HUDEP-2 (cell line): ENCODE measurements around the gene CEP112.

ENCODE experiments used
- DNase-seq, 76 experiments: peaks; one replicate each; lab custom pipeline; 2025; ENCODE audit not compliant: unreplicated experiment in 76 of 76; lab: John Stamatoyannopoulos, UW

Gene CEP112

GRCh38 chr17:65942592-65942991 lies 249.3 kb downstream of the CEP112 start:
- no peak for DNase-seq

- no peak for DNase-seq
Observed at GRCh38 chr17:65941356-65941899, 250.5 kb downstream of the CEP112 start.

GRCh38 chr17:65936013-65936412 lies 255.9 kb downstream of the CEP112 start:
- DNase-seq, result no peak

GRCh38 chr17:65933290-65933689 lies 258.6 kb downstream of the CEP112 start:
- no peak for DNase-seq

GRCh38 chr17:65931246-65932149 lies 260.4 kb downstream of the CEP112 start:
- no peak for DNase-seq

GRCh38 chr17:65930140-65930730 lies 261.7 kb downstream of the CEP112 start:
- no peak for DNase-seq

- no peak for DNase-seq
Observed at GRCh38 chr17:65926599-65926998, 265.3 kb downstream of the CEP112 start.

GRCh38 chr17:65925606-65926307 lies 266.2 kb downstream of the CEP112 start:
- no peak for DNase-seq

- no peak for DNase-seq
Observed at GRCh38 chr17:65920996-65921395, 270.9 kb downstream of the CEP112 start.

- DNase-seq, result no peak
Observed at GRCh38 chr17:65918916-65919315, 273.0 kb downstream of the CEP112 start.

- no peak for DNase-seq
Observed at GRCh38 chr17:65918500-65918899, 273.4 kb downstream of the CEP112 start.

- DNase-seq, result no peak
Observed at GRCh38 chr17:65917560-65917959, 274.4 kb downstream of the CEP112 start.

- DNase-seq, result no peak
Observed at GRCh38 chr17:65916425-65916824, 275.5 kb downstream of the CEP112 start.

GRCh38 chr17:65914784-65915342 lies 277.1 kb downstream of the CEP112 start:
- DNase-seq, result no peak

- no peak for DNase-seq
Observed at GRCh38 chr17:65913326-65913850, 278.5 kb downstream of the CEP112 start.

- DNase-seq, result no peak
Observed at GRCh38 chr17:65910836-65911235, 281.1 kb downstream of the CEP112 start.

- DNase-seq, result no peak
Observed at GRCh38 chr17:65902831-65903522, 289.0 kb downstream of the CEP112 start.

GRCh38 chr17:65902155-65902554 lies 289.8 kb downstream of the CEP112 start:
- DNase-seq, result no peak

GRCh38 chr17:65901394-65901793 lies 290.5 kb downstream of the CEP112 start:
- DNase-seq, result no peak

GRCh38 chr17:65900216-65900615 lies 291.7 kb downstream of the CEP112 start:
- DNase-seq, result no peak
